NK-92 (cell line): ENCODE results near the gene NRXN3.

Source experiments
- DNase-seq: peaks from one replicate; lab custom pipeline; 2025; ENCODE audit not compliant: unreplicated experiment; lab: John Stamatoyannopoulos, UW

The NRXN3 gene

DNA sequence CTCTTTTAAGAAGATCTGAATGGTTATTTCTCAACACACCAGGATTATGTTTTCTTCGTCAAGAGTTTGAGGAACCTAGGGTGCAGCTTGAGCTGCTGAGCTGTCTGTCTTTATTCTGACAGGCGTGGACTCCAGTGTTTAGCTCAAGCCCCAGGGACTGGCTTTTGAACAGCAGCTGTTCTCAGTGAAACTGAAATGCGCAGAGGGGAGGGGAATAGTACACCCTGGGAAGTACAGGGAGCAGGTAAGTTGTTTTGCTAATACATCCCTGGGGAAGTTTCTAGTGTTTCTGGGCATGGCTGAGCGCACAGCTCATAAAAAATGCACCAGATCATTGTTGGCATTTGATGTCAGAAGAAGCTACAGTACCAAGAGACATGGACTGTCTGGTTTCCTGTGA is 1381.3 kb downstream of the NRXN3 start:
- DNase-seq, result no peak

DNA sequence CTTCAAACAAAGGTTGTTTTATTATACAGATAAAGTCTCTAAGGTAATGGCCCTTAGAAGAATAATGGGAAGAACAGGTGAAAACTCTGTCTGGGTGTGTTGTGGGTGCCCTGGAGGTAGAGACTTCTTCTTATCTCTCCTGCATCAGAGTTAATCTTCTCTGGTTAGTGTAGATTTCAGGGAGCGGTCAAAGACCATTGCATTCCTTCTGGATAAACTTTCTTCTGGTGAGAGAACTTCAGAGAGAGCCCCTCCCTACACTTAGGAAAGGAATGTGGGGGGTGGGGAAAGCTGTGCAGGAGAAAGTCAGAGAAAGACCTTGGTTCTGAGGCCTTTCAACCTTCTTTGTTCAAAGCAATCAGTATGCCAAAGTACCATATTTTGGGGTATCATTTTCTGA is 1382.6 kb downstream of the NRXN3 start:
- no peak for DNase-seq

DNA sequence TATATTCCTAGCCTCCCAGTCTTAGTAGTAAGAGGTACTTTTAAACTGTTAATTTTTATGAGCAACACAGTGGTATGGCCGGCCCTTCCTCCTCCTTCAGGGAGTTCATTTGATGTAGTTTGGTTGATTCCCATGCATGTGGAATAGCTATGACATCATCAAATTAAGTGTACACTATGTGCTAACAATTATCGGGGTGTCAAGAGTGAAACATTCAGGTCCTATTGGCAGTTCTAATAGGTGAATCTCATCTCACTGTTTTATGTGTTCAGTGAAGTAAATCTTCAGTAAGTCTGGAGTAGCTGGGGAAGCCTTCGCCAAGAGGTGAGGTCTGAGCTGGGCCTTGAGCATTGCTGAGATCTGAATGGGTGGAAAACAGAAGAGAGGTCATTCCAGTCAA is 1384.6 kb downstream of the NRXN3 start:
- DNase-seq, result no peak

- no peak for DNase-seq
Measured at GRCh38 chr14:79555429-79555828, 1385.3 kb downstream of the NRXN3 start.

GRCh38 chr14:79557309-79557708 is 1387.1 kb downstream of the NRXN3 start:
- no peak for DNase-seq

DNA sequence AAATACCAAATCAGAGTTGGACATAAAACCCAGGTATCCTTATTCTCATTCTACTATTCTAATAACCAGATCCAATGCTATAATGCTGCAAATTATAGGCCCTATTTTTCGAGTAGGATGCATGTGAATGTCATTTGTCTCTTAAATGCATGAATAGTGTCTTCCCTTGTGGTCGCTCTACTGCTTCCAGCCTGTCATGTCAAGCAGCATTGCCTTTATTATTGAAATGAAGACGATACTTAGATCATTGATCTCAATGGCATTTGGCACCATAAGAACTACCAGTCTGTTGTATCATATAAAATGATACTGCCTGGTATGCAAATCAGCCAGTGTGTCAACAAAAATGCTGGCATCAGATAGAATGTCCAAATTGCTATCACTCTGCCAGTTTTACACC is 1392.0 kb downstream of the NRXN3 start:
- DNase-seq, result no peak

GRCh38 chr14:79564371-79564770 is 1394.2 kb downstream of the NRXN3 start:
- no peak for DNase-seq

- no peak for DNase-seq
Measured at GRCh38 chr14:79567306-79567705, 1397.1 kb downstream of the NRXN3 start.

GRCh38 chr14:79568594-79568993 is 1398.4 kb downstream of the NRXN3 start:
- DNase-seq, result no peak

GRCh38 chr14:79569072-79569471 is 1398.9 kb downstream of the NRXN3 start:
- DNase-seq, result no peak

DNA sequence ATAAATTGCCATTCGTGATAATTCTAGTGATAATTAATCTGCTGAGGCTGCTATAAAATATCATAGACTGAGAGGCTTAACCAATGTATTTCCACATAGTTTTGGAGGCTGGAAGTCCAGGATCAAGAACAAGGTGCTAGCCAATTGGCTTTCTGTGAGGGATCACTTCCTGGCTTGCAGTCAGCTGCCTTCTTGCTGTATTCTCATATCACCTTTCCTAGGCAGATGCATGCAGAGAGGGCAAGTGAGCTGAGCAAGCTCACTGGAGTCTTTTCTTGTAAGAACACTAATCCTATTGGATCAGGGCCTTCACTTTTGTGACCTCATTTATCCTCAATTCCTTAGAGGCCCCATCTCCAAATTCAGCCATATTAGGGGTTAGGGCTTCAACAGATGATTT is 1400.5 kb downstream of the NRXN3 start:
- no peak for DNase-seq

- DNase-seq, result no peak
Measured at GRCh38 chr14:79571366-79571765, 1401.2 kb downstream of the NRXN3 start.

DNA sequence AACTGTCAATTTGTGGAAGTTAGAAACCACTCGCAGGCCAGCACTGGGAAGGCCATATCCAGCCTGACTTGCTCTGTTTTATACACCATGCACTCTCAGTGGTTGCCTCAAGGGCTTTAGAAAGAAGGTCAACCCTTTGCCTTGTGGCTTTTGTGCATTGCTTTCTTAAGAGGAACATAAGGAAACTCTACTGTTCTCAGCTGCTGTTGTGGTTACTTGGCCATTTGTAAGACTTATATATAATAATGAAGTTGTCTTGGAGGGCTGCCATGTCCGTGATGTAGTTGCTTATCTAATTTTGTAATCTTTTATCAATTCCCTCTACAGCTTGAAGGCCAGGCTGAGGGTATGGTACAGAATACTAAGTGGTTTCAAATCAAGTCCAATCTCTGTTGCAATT is 1403.3 kb downstream of the NRXN3 start:
- DNase-seq, result no peak

- DNase-seq, result no peak
Measured at GRCh38 chr14:79575032-79575431, 1404.9 kb downstream of the NRXN3 start.

- DNase-seq, result no peak
Measured at GRCh38 chr14:79576424-79576823, 1406.3 kb downstream of the NRXN3 start.

- DNase-seq, result no peak
Measured at GRCh38 chr14:79578470-79578869, 1408.3 kb downstream of the NRXN3 start.

- DNase-seq, result no peak
Measured at GRCh38 chr14:79580414-79580813, 1410.2 kb downstream of the NRXN3 start.

DNA sequence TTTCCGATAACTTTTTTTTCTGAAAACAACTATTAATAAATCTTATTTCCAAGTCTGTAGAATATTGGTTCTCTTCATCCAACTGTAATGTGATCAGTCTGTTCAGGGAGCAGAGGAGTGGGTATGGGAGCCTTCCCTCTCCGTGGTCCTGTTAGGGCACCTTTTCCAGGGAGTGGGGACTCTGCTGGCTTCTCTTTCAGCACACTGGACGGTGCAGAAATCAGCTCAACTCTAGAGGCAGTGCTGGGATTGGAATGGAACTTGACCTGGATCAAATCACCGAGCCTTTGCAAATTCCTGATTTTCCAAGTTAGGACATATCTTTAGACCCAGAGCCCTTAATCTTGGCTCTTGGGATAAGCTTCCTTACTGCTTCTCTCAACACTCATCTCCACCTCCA is 1410.7 kb downstream of the NRXN3 start:
- DNase-seq, result no peak

- no peak for DNase-seq
Measured at GRCh38 chr14:79581912-79582576, 1411.9 kb downstream of the NRXN3 start.

GRCh38 chr14:79583738-79584408 is 1413.7 kb downstream of the NRXN3 start:
- DNase-seq, result no peak

- no peak for DNase-seq
Measured at GRCh38 chr14:79584679-79585078, 1414.5 kb downstream of the NRXN3 start.

DNA sequence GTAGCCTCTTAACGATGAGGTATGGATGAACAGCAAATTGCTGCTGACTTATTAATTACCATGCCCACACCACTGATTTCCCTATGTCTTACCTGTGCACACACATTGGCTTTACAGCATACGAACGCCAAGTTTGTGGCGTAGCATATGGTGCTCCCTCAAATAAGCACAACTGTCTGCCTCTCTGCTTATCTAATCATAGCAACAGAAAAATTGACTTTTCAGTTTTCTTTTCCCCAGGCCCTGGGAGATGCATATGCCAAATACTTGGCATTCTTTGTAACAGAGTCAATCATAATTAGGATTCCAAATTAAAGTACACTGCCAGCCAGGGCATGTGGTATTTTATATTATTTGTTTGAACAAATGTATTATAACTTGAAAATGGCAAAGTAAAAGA is 1415.7 kb downstream of the NRXN3 start:
- DNase-seq, result no peak

DNA sequence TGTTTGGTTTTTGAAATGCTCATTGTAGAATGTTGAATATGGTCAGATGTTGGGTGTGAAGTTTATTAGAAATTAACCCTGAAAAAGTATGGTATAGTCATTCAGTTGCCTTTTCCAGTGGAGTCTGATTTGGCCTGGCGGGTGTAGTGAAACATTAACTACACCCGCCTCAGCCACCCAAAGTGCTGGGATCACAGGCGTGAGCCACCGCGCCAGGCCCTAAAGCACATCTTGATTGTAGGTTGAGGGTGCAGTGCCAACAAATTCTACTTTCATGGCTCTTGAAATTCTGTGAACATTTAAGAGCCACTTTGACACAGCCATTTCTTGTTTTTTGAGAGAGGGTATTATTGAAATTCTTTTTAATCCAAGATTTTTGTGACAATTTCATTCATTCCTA is 1416.2 kb downstream of the NRXN3 start:
- DNase-seq, result no peak
